Measurements from ENCODE around the gene EIPR1.

DNA sequence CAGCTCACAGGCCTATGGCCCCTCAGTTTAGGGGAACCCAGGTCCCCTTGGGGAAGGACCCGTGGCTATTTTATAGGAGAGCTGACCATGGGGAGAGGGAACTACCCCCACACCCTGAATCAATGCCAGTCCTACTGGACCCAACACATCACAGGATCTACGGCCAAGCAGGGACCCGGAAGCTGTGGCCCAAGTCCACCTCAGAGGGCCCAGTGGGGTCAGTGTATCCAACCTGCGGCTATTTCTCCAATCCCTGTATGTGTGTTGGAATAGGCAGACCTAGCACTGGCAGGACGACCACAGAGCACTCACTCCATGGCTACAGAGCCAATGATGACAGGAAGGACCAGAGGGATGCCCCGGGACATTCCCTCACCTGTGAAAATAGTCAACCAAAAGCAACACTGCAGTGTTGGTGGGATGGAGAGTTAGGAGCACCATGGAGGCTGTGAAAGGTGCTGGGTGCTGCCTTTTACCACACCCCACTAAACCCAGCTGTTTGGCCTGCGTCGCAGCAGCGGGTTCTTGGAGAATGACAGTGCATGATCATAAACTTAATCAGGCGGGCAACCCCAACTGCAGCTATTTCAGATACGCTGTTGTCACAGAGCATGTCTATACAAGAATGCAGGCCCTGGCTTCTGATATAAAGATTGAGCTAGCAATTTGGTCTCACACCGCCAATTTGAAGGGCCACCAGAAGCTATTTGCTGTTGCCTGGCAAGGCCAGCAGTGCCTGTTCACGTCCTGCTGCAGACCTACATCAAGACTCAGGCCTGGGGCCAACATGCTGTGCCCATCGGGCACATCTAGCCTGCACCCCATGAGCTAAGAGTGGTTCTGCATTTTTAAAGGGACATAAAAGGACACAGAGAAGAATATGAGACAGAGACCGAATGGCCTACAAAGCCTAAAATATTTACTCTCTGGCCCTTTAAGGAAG, 110.4 kb downstream of the EIPR1 start:
- TF ChIP-seq POLR2AphosphoS5 (IDR thresholded peaks at IDR 0.05; ENCODE audit: low read depth) (no peak), CTCF (conservative IDR thresholded peaks at IDR 0.05; ENCODE audit: low read depth in 2 of 2) (no peak), ZNF331 (CRISPR knock-in tag; IDR thresholded peaks at IDR 0.05; ENCODE audit: low read depth) (no peak), CREB1 (CRISPR knock-in tag; IDR thresholded peaks at IDR 0.05; ENCODE audit: low read depth) (no peak), EZH2 (IDR thresholded peaks at IDR 0.05; ENCODE audit: low read depth, unreplicated experiment) (no peak), REST (IDR thresholded peaks at IDR 0.05; ENCODE audit: unreplicated experiment) (no peak), JUNB (IDR thresholded peaks at IDR 0.05; ENCODE audit: unreplicated experiment) (no peak), EZH2phosphoT487 (IDR thresholded peaks at IDR 0.05; ENCODE audit: unreplicated experiment) (no peak), STAT1 (IDR thresholded peaks at IDR 0.05; ENCODE audit: unreplicated experiment) (no peak), ZNF114 (CRISPR knock-in tag; IDR thresholded peaks at IDR 0.05) (no peak), NANOG (IDR thresholded peaks at IDR 0.05; ENCODE audit: borderline replicate concordance) (no peak), ZNF462 (CRISPR knock-in tag; IDR thresholded peaks at IDR 0.05) (no peak)
- TF ChIP-seq, protein P1, sequence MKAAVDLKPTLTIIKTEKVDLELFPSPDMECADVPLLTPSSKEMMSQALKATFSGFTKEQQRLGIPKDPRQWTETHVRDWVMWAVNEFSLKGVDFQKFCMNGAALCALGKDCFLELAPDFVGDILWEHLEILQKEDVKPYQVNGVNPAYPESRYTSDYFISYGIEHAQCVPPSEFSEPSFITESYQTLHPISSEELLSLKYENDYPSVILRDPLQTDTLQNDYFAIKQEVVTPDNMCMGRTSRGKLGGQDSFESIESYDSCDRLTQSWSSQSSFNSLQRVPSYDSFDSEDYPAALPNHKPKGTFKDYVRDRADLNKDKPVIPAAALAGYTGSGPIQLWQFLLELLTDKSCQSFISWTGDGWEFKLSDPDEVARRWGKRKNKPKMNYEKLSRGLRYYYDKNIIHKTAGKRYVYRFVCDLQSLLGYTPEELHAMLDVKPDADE (IDR thresholded peaks at IDR 0.05) = no peak
